H9 (cell line): ENCODE measurements around the gene LGALS7. TPM values are rescaled to one million over a fixed set of nuclear protein-coding genes. Genes with fewer than 3 reads are reported as not detected.
"Not testable (repeated sequence)": the region's sequence is repeated elsewhere in the genome, so short reads cannot be mapped to it uniquely, and the experiment has no call there.

Experiments
- DNase-seq: peaks from one replicate; pipeline ENCODE4 v3.0.0-alpha.2; 2017
- H2AFZ ChIP-seq: one replicate; pipeline ENCODE4 v1.6.1; 2013; ENCODE audit warnings: mild to moderate bottlenecking, low read length, control low read depth, moderate library complexity
- H2AK5ac ChIP-seq: 2 replicates; pipeline ENCODE4 v1.6.1; 2013; ENCODE audit warnings: low read length, control low read depth, mixed read lengths; ENCODE audit not compliant: insufficient read length
- H2BK120ac ChIP-seq: one replicate; pipeline ENCODE4 v1.6.1; 2013; ENCODE audit warnings: low read depth, mild to moderate bottlenecking, low read length, control low read depth, inconsistent platforms; ENCODE audit not compliant: poor library complexity, severe bottlenecking
- H2BK12ac ChIP-seq: 2 replicates; pipeline ENCODE4 v1.6.1; 2013; ENCODE audit warnings: low read length, control low read depth, mixed read lengths, low read depth; ENCODE audit not compliant: insufficient read length
- H2BK15ac ChIP-seq: 2 replicates; pipeline ENCODE4 v1.6.1; 2013; ENCODE audit warnings: low read depth, low read length, control low read depth
- H2BK20ac ChIP-seq: one replicate; pipeline ENCODE4 v1.6.1; 2013; ENCODE audit warnings: low read depth, mild to moderate bottlenecking, low read length, control low read depth, inconsistent platforms; ENCODE audit not compliant: poor library complexity, severe bottlenecking
- H2BK5ac ChIP-seq: 2 replicates; pipeline ENCODE4 v1.6.1; 2013; ENCODE audit warnings: low read length, control low read depth, mixed read lengths; ENCODE audit not compliant: insufficient read length
- H3K14ac ChIP-seq: 2 replicates; pipeline ENCODE4 v1.6.1; 2013; ENCODE audit warnings: low read length, control low read depth; ENCODE audit not compliant: insufficient read depth
- H3K18ac ChIP-seq: 2 replicates; pipeline ENCODE4 v1.6.1; 2013; ENCODE audit warnings: low read depth, mild to moderate bottlenecking, mixed read lengths, low read length, control low read depth; ENCODE audit not compliant: insufficient read length
- H3K23ac ChIP-seq: 2 replicates; pipeline ENCODE4 v1.6.1; 2013; ENCODE audit warnings: low read length, control low read depth, mixed read lengths, low read depth; ENCODE audit not compliant: insufficient read length
- H3K23me2 ChIP-seq: 2 replicates; pipeline ENCODE4 v1.6.1; 2013; ENCODE audit warnings: low read depth, mild to moderate bottlenecking, mixed read lengths, low read length, control low read depth; ENCODE audit not compliant: insufficient read length, poor library complexity, severe bottlenecking
- H3K27ac ChIP-seq: 2 replicates; pipeline ENCODE4 v1.5.1; 2013; ENCODE audit warnings: low read length, control low read depth, mixed read lengths, low read depth; ENCODE audit not compliant: insufficient read length
- H3K27me3 ChIP-seq: 2 replicates; pipeline ENCODE4 v1.6.1; 2013; ENCODE audit warnings: low read length, control low read depth, inconsistent platforms; ENCODE audit not compliant: insufficient read depth
- H3K4ac ChIP-seq: 2 replicates; pipeline ENCODE4 v1.6.1; 2013; ENCODE audit warnings: low read depth, mild to moderate bottlenecking, control low read depth, inconsistent platforms, low read length, moderate library complexity
- H3K4me1 ChIP-seq: 2 replicates; pipeline ENCODE4 v1.6.1; 2013; ENCODE audit warnings: low read length, control low read depth, inconsistent platforms; ENCODE audit not compliant: insufficient read depth
- H3K4me2 ChIP-seq: 2 replicates; pipeline ENCODE4 v1.6.1; 2013; ENCODE audit warnings: low read length, control low read depth, mixed read lengths; ENCODE audit not compliant: insufficient read length, insufficient read depth
- H3K56ac ChIP-seq: 2 replicates; pipeline ENCODE4 v1.6.1; 2013; ENCODE audit warnings: low read depth, mild to moderate bottlenecking, mixed read lengths, low read length, control low read depth; ENCODE audit not compliant: insufficient read length
- H3K79me1 ChIP-seq: 2 replicates; pipeline ENCODE4 v1.6.1; 2013; ENCODE audit warnings: low read depth, mild to moderate bottlenecking, moderate library complexity, low read length, control low read depth, inconsistent platforms; ENCODE audit not compliant: insufficient read depth, poor library complexity, severe bottlenecking
- H3K79me2 ChIP-seq: 2 replicates; pipeline ENCODE4 v1.6.1; 2013; ENCODE audit warnings: low read length, control low read depth, inconsistent platforms; ENCODE audit not compliant: insufficient read depth
- H3K9ac ChIP-seq: 2 replicates; pipeline ENCODE4 v1.6.1; 2013; ENCODE audit warnings: low read length, control low read depth, mixed read lengths; ENCODE audit not compliant: insufficient read length; ENCODE audit errors: extremely low read depth
- H3K9me3 ChIP-seq: one replicate; pipeline ENCODE4 v1.6.1; 2013; ENCODE audit warnings: low read depth, low read length, inconsistent platforms; ENCODE audit not compliant: control insufficient read depth
- H3T11ph ChIP-seq: one replicate; pipeline ENCODE4 v1.6.1; 2013; ENCODE audit warnings: mild to moderate bottlenecking, low read length, control low read depth, inconsistent platforms
- H4K20me1 ChIP-seq: one replicate; pipeline ENCODE4 v1.6.1; 2013; ENCODE audit not compliant: control insufficient read depth, insufficient read length, insufficient read depth
- H4K5ac ChIP-seq: 2 replicates; pipeline ENCODE4 v1.6.1; 2013; ENCODE audit warnings: low read depth, mild to moderate bottlenecking, mixed read lengths, low read length, control low read depth; ENCODE audit not compliant: insufficient read length
- H4K8ac ChIP-seq: replicated peaks from 2 replicates; pipeline ENCODE4 v1.6.1; 2013; ENCODE audit warnings: low read length, control low read depth, mixed read lengths, low read depth; ENCODE audit not compliant: insufficient read length
- H4K91ac ChIP-seq: 2 replicates; pipeline ENCODE4 v1.6.1; 2013; ENCODE audit warnings: low read depth, mild to moderate bottlenecking, moderate library complexity, mixed read lengths, low read length, control low read depth; ENCODE audit not compliant: insufficient read length
- H3K27ac Mint-ChIP-seq, 3 experiments: 2 replicates in 2 of 3; 3 replicates in 1 of 3; pipeline ENCODE4 v1.8.0; 2020 to 2021; ENCODE audit warnings: mixed read lengths in 3 of 3, mild to moderate bottlenecking in 1 of 3, moderate library complexity in 1 of 3
- H3K27me3 Mint-ChIP-seq: 2 replicates; pipeline ENCODE4 v1.8.0; 2021; ENCODE audit warnings: low read depth, mild to moderate bottlenecking, moderate library complexity, mixed read lengths
- H3K36me3 Mint-ChIP-seq, 3 experiments: 2 replicates in 2 of 3; 3 replicates in 1 of 3; pipeline ENCODE4 v1.8.0; 2020 to 2021; ENCODE audit warnings: low read depth in 3 of 3, mixed read lengths in 3 of 3; ENCODE audit not compliant: insufficient read depth in 1 of 3
- H3K4me1 Mint-ChIP-seq, 2 experiments: 2 replicates each; pipeline ENCODE4 v1.8.0; 2020; ENCODE audit warnings: mixed read lengths in 2 of 2
- H3K4me3 Mint-ChIP-seq, 2 experiments: 2 replicates in 1 of 2; 3 replicates in 1 of 2; pipeline ENCODE4 v1.8.0; 2020 to 2021; ENCODE audit warnings: mild to moderate bottlenecking in 2 of 2, mixed read lengths in 2 of 2, moderate library complexity in 1 of 2
- H3K9me3 Mint-ChIP-seq, 2 experiments: 2 replicates in 1 of 2; 3 replicates in 1 of 2; pipeline ENCODE4 v1.8.0; 2020; ENCODE audit warnings: mild to moderate bottlenecking in 2 of 2, mixed read lengths in 2 of 2, moderate library complexity in 1 of 2
- CTCF ChIP-seq: fragments of 200-600 bp; sonication (generic); conservative IDR thresholded peaks from 3 replicates; pipeline ENCODE4 v1.8.0; 2021; ENCODE audit warnings: antibody characterized with exemption, mild to moderate bottlenecking
- WGBS: extraction: QIAGEN DNeasy Blood & Tissue Kit; methylation state at CpG from one replicate; pipeline ENCODE4 v1.1.7; 2013; ENCODE audit warnings: missing lambda C conversion rate, low lambda C conversion rate, mixed read lengths; ENCODE audit not compliant: insufficient read length; ENCODE audit errors: extremely low coverage; 5-methylcytosine and 5-hydroxymethylcytosine counted together
- total RNA-seq: library from RNA; stranded (reverse); gene quantifications from 2 replicates; pipeline ENCODE4 v1.2.1, GENCODE V29; 2021

LGALS7 gene
- total RNA-seq, 1 experiment from 2014 or later, result not detected

DNA sequence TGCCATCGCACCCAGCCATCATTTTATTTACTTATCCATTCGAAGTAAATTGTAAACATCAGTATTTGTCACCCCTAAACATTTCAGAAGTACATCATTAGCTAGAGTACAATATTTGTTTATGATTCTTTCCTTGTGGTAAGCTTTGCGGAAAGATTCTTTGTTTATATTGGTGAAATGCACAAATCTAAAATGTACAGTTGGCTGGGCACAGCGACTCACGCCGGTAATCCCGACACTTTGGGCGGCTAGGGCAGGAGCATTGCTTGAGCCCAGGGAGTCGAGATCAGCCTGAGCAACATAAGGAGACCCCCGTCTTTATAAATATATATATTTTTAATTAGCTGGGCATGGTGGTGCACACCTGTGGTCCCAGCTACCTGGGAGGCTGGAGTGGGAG, 25.8 kb upstream of the LGALS7 start:
- Histone ChIP-seq H3K9me3 (no peaks in the 10 kb centered on the region), H4K91ac (no peak overlapping the region), H3K9ac (no peak overlapping the region), H2BK5ac (no peak overlapping the region), H3K14ac (no peak overlapping the region), H3K79me1 (no peaks in the 10 kb centered on the region), H3K18ac (no peak overlapping the region), H3T11ph (no peak overlapping the region), H4K8ac (no peak overlapping the region), H3K23ac (no peak overlapping the region), H3K23me2 (no peaks in the 10 kb centered on the region), H2AFZ (no peak overlapping the region), H3K79me2 (no peaks in the 10 kb centered on the region; the same call in 1 of the 2 replicates), H3K27me3 (no peaks in the 10 kb centered on the region), H2BK15ac (no peak overlapping the region), H3K4me1 (no peaks in the 10 kb centered on the region), H4K5ac (no peak overlapping the region), H3K4me2 (no peak overlapping the region), H2BK12ac (no peak overlapping the region), H3K27ac (no peak overlapping the region), H4K20me1 (no peaks in the 10 kb centered on the region), H3K4ac (no peak overlapping the region), H2AK5ac (no peak overlapping the region), H3K56ac (no peak overlapping the region), H2BK120ac (no peak overlapping the region), H2BK20ac (no peak overlapping the region)
- Mint-ChIP-seq H3K36me3 (0 out of 7 replicates have a peak, but pooled peaks cover 0 to 4% (median 0%) of the 10 kb centered on the region in 3 experiments), H3K27ac (no peak overlapping the region), H3K27me3 (peaks cover 3% of the 10 kb centered on the region), H3K4me3 (no peak overlapping the region), H3K4me1 (peaks cover 4 to 5% of the 10 kb centered on the region in 2 experiments; a peak in 3 of 4 replicates), H3K9me3 (peaks cover 2 to 11% of the 10 kb centered on the region in 2 experiments; a peak in 3 of 5 replicates)
- no peak for TF ChIP-seq CTCF
- DNase-seq, result no peak
- WGBS, result no CpG with 5 or more reads among the region's 10 CpGs

DNA sequence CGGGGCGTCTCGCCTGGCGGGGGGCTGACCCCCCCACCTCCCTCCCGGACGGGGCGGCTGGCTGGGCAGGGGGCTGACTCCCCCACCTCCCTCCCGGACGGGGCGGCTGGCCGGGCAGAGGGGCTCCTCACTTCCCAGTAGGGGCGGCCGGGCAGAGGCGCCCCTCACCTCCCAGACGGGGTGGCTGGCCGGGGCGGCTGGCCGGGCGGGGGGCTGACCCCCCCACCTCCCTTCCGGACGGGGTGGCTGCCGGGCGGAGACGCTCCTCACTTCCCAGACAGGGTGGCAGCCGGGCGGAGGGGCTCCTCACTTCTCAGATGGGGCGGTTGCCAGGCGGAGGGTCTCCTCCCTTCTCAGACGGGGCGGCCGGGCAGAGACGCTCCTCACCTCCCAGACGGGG, 24.5 kb upstream of the LGALS7 start:
- H3K9me3 ChIP-seq, H3K23me2 ChIP-seq, H3K27ac ChIP-seq, H2BK12ac ChIP-seq, H3K23ac ChIP-seq, H2BK5ac ChIP-seq, H3K4ac ChIP-seq, H3K4me2 ChIP-seq, H3K27me3 ChIP-seq, H3K27ac Mint-ChIP-seq, H4K91ac ChIP-seq, H2BK20ac ChIP-seq, H3K79me1 ChIP-seq, H4K8ac ChIP-seq, H2AFZ ChIP-seq, H4K5ac ChIP-seq, H3K79me2 ChIP-seq, DNase-seq, H3K14ac ChIP-seq, H4K20me1 ChIP-seq, H3K18ac ChIP-seq, H3K36me3 Mint-ChIP-seq, H2AK5ac ChIP-seq, H2BK15ac ChIP-seq, H3K56ac ChIP-seq, H3K4me1 Mint-ChIP-seq, H3K27me3 Mint-ChIP-seq, H3K9ac ChIP-seq, H3T11ph ChIP-seq, H3K4me3 Mint-ChIP-seq, H2BK120ac ChIP-seq, H3K4me1 ChIP-seq: not testable (repeated sequence)
- peaks cover 2 to 11% of the 10 kb centered on the region in 2 experiments; a peak in 3 of 5 replicates for H3K9me3 Mint-ChIP-seq
- no CpG with 5 or more reads among the region's 33 CpGs for WGBS
